ENCODE results near the gene DZANK1. TPM values are rescaled to one million over a fixed set of nuclear protein-coding genes. Genes with fewer than 3 reads are reported as not detected.

DZANK1 gene
- polyA plus RNA-seq, 1 donor from 2014 or later: 10.6 TPM

DNA sequence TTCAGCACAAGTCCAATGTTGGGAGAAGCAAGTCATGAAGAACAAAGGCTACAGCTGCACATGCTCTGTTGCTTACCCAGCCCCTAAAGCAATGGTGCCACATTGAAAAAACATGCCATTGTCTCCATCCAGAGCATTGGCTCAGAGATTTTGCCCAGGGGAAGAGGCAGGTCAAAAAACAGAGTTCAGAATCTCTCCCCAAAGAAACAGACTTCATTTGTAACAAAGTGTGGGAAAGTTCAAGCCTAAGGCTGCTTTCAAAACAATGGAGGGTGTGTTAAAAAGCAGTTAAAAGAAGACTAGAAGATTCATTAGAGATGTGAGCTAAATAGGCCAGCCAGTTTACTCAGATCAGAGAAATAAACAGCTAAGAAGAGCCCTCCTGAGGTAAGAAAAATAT, 63.6 kb downstream of the DZANK1 start:
- H3K9me2 ChIP-seq (ENCODE audit: insufficient read depth, low read length): no peaks in the 10 kb centered on the region
- TF ChIP-seq EP300 (conservative IDR thresholded peaks at IDR 0.05; ENCODE audit: poor library complexity, severe bottlenecking) (no peak), SMC3 (conservative IDR thresholded peaks at IDR 0.05; ENCODE audit: poor library complexity) (no peak), CTCF (IDR thresholded peaks at IDR 0.05; ENCODE audit: poor library complexity, severe bottlenecking) (no peak), TAF1 (IDR thresholded peaks at IDR 0.05; ENCODE audit: low read depth) (no peak)
- H3K9me3 ChIP-seq (ENCODE audit: low read length): no peaks in the 10 kb centered on the region
- H3K9ac ChIP-seq (ENCODE audit: low read length): no peak overlapping the region
- no peaks in the 10 kb centered on the region for H4K20me1 ChIP-seq (ENCODE audit: insufficient read depth)
- H3K27me3 ChIP-seq (ENCODE audit: insufficient read depth, low read depth, low read length): no peaks in the 10 kb centered on the region
- H3K36me3 ChIP-seq (ENCODE audit: insufficient read depth, low read length): peaks cover under 1% of the 10 kb centered on the region
- H3F3A ChIP-seq (ENCODE audit: insufficient read depth, low read length, poor library complexity, severe bottlenecking): no peaks in the 10 kb centered on the region
- H2AFZ ChIP-seq (ENCODE audit: low read depth, low read length): no peak overlapping the region
- H3K4me2 ChIP-seq (ENCODE audit: low read length): no peak overlapping the region
- H3K4me3 ChIP-seq (ENCODE audit: low read length): no peak overlapping the region
- no peak overlapping the region for H3K27ac ChIP-seq (ENCODE audit: low read length)
- no peaks in the 10 kb centered on the region for H3K79me2 ChIP-seq (replicated peaks; ENCODE audit: insufficient read depth, low read length)

DNA sequence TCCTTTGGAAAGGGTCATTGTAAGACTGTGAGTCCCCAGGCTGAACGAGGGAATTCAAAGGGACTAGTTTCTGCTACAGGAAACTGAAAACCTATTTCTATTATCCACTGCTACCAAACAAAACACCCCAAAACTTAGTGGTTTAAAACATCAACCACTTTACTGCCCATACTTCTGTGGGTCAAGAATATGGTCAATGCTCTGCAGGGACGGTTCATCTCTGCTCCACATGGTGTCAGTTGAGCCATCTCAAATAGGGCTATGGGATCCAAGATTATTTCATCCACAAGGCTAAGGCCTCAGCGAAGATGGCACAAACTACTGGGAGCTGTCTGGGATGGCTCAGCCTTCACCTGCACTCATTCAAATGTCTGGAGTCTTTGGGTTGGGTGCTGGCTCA, 65.5 kb downstream of the DZANK1 start:
- H3K27ac ChIP-seq (ENCODE audit: low read length): no peak overlapping the region
- H3K79me2 ChIP-seq (replicated peaks; ENCODE audit: insufficient read depth, low read length): no peaks in the 10 kb centered on the region
- no peak overlapping the region for H3K4me2 ChIP-seq (ENCODE audit: low read length)
- no peaks in the 10 kb centered on the region for H3F3A ChIP-seq (ENCODE audit: insufficient read depth, low read length, poor library complexity, severe bottlenecking)
- no peak overlapping the region for H3K9ac ChIP-seq (ENCODE audit: low read length)
- no peak overlapping the region for H3K4me3 ChIP-seq (ENCODE audit: low read length)
- H3K36me3 ChIP-seq (ENCODE audit: insufficient read depth, low read length): peaks cover 5% of the 10 kb centered on the region
- H3K9me3 ChIP-seq (ENCODE audit: low read length): no peaks in the 10 kb centered on the region
- H3K9me2 ChIP-seq (ENCODE audit: insufficient read depth, low read length): no peaks in the 10 kb centered on the region
- TF ChIP-seq MXI1 (conservative IDR thresholded peaks at IDR 0.05; ENCODE audit: poor library complexity, severe bottlenecking) (no peak), EP300 (conservative IDR thresholded peaks at IDR 0.05; ENCODE audit: poor library complexity, severe bottlenecking) (no peak), TAF1 (IDR thresholded peaks at IDR 0.05; ENCODE audit: low read depth) (no peak), EZH2 (IDR thresholded peaks at IDR 0.05; ENCODE audit: borderline replicate concordance, insufficient read depth, low read length, poor library complexity, severe bottlenecking) (no peak)
- TF ChIP-seq, protein P1, sequence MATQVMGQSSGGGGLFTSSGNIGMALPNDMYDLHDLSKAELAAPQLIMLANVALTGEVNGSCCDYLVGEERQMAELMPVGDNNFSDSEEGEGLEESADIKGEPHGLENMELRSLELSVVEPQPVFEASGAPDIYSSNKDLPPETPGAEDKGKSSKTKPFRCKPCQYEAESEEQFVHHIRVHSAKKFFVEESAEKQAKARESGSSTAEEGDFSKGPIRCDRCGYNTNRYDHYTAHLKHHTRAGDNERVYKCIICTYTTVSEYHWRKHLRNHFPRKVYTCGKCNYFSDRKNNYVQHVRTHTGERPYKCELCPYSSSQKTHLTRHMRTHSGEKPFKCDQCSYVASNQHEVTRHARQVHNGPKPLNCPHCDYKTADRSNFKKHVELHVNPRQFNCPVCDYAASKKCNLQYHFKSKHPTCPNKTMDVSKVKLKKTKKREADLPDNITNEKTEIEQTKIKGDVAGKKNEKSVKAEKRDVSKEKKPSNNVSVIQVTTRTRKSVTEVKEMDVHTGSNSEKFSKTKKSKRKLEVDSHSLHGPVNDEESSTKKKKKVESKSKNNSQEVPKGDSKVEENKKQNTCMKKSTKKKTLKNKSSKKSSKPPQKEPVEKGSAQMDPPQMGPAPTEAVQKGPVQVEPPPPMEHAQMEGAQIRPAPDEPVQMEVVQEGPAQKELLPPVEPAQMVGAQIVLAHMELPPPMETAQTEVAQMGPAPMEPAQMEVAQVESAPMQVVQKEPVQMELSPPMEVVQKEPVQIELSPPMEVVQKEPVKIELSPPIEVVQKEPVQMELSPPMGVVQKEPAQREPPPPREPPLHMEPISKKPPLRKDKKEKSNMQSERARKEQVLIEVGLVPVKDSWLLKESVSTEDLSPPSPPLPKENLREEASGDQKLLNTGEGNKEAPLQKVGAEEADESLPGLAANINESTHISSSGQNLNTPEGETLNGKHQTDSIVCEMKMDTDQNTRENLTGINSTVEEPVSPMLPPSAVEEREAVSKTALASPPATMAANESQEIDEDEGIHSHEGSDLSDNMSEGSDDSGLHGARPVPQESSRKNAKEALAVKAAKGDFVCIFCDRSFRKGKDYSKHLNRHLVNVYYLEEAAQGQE (IDR thresholded peaks at IDR 0.05; ENCODE audit: borderline replicate concordance): no peak
- no peaks in the 10 kb centered on the region for H3K27me3 ChIP-seq (ENCODE audit: insufficient read depth, low read depth, low read length)
- H4K20me1 ChIP-seq (ENCODE audit: insufficient read depth): no peaks in the 10 kb centered on the region
- no peak overlapping the region for H2AFZ ChIP-seq (ENCODE audit: low read depth, low read length)

DNA sequence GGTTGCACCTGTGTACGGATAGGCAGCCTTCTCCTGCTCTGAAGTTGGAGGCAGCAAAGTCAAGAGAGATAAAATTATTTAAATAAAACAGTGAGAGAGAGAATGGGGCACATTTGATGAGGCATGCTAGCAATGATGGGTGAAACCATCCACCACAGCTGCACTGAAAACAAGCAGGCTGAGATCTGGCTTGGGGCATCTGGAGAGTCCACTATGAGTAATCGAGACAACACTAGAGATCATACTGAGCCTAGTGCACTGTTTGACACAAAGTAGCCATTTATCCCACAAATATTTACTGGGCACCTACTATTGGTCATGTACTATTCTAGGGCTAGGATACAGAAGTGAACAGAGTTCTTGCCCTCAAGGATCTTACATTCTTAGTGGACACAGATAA, 66.4 kb downstream of the DZANK1 start:
- Histone ChIP-seq H3K79me2 (replicated peaks; ENCODE audit: insufficient read depth, low read length) (no peaks in the 10 kb centered on the region), H3K4me3 (ENCODE audit: low read length) (no peak overlapping the region), H3K4me2 (ENCODE audit: low read length) (no peak overlapping the region), H4K20me1 (ENCODE audit: insufficient read depth) (no peaks in the 10 kb centered on the region), H3K9me3 (ENCODE audit: low read length) (no peaks in the 10 kb centered on the region), H3K9me2 (ENCODE audit: insufficient read depth, low read length) (no peaks in the 10 kb centered on the region), H3F3A (ENCODE audit: insufficient read depth, low read length, poor library complexity, severe bottlenecking) (no peaks in the 10 kb centered on the region), H3K36me3 (ENCODE audit: insufficient read depth, low read length) (peaks cover 5% of the 10 kb centered on the region), H3K27me3 (ENCODE audit: insufficient read depth, low read depth, low read length) (no peaks in the 10 kb centered on the region), H3K27ac (ENCODE audit: low read length) (no peak overlapping the region), H2AFZ (ENCODE audit: low read depth, low read length) (no peak overlapping the region), H3K9ac (ENCODE audit: low read length) (no peak overlapping the region)
- no peak for TF ChIP-seq EZH2 (IDR thresholded peaks at IDR 0.05; ENCODE audit: borderline replicate concordance, insufficient read depth, low read length, poor library complexity, severe bottlenecking)
- no peak for TF ChIP-seq MXI1 (conservative IDR thresholded peaks at IDR 0.05; ENCODE audit: poor library complexity, severe bottlenecking)
- no peak for TF ChIP-seq EP300 (conservative IDR thresholded peaks at IDR 0.05; ENCODE audit: poor library complexity, severe bottlenecking)
- no peak for TF ChIP-seq RAD21 (conservative IDR thresholded peaks at IDR 0.05)
- no peak for TF ChIP-seq CTCF (IDR thresholded peaks at IDR 0.05; ENCODE audit: poor library complexity, severe bottlenecking)
- TF ChIP-seq, protein P1 (IDR thresholded peaks at IDR 0.05; ENCODE audit: borderline replicate concordance): no peak
- no peak for TF ChIP-seq TAF1 (IDR thresholded peaks at IDR 0.05; ENCODE audit: low read depth)
- no peak for TF ChIP-seq SMC3 (conservative IDR thresholded peaks at IDR 0.05; ENCODE audit: poor library complexity)
- no peak for TF ChIP-seq POLR2AphosphoS5 (IDR thresholded peaks at IDR 0.05)
